Activated CD4-positive, alpha-beta memory T cell treated with anti-CD3 and anti-CD28 coated beads, Interleukin-2, amount 10 ng/mL, durations not matched to agents 7 days and 5 days (primary cell): ENCODE measurements around the gene SRPK2. TPM values are rescaled to one million over a fixed set of nuclear protein-coding genes. Genes with fewer than 3 reads are reported as not detected.
"Not testable (repeated sequence)": the region's sequence is repeated elsewhere in the genome, so short reads cannot be mapped to it uniquely, and the experiment has no call there.

ENCODE experiments used
- CTCF ChIA-PET: fragments of 350-600 bp; sonication (Branson Sonifier 250); formaldehyde crosslinking; loops from one replicate; lab custom pipeline; 2021; ENCODE audit warnings: antibody characterized with exemption, inconsistent platforms; lab: Charles Lee
- POLR2A ChIA-PET: fragments of 350-600 bp; sonication (Branson Sonifier 250); formaldehyde crosslinking; loops from one replicate; lab custom pipeline; 2021; ENCODE audit warnings: antibody characterized with exemption; lab: Charles Lee
- DNase-seq: peaks from one replicate; pipeline ENCODE4 v3.0.0-alpha.2; 2020
- H3K27ac Mint-ChIP-seq: one replicate; pipeline ENCODE4 v1.8.0; 2021; ENCODE audit warnings: mild to moderate bottlenecking, mixed read lengths
- H3K27me3 Mint-ChIP-seq: one replicate; pipeline ENCODE4 v1.8.0; 2021; ENCODE audit warnings: mixed read lengths
- H3K36me3 Mint-ChIP-seq: one replicate; pipeline ENCODE4 v1.8.0; 2021; ENCODE audit warnings: low read depth, mixed read lengths
- H3K4me1 Mint-ChIP-seq: one replicate; pipeline ENCODE4 v1.8.0; 2021; ENCODE audit warnings: mixed read lengths
- H3K4me3 Mint-ChIP-seq: one replicate; pipeline ENCODE4 v1.8.0; 2021; ENCODE audit warnings: mild to moderate bottlenecking, mixed read lengths
- H3K9me3 Mint-ChIP-seq: one replicate; pipeline ENCODE4 v1.8.0; 2021; ENCODE audit warnings: mixed read lengths
- total RNA-seq, 2 experiments: library from RNA; stranded (reverse); gene quantifications; one replicate each; pipeline ENCODE4 v1.2.3, GENCODE V29; 2021

Gene SRPK2
- total RNA-seq, 2 experiments from 2014 or later: 42.9 to 45.0 TPM

DNA sequence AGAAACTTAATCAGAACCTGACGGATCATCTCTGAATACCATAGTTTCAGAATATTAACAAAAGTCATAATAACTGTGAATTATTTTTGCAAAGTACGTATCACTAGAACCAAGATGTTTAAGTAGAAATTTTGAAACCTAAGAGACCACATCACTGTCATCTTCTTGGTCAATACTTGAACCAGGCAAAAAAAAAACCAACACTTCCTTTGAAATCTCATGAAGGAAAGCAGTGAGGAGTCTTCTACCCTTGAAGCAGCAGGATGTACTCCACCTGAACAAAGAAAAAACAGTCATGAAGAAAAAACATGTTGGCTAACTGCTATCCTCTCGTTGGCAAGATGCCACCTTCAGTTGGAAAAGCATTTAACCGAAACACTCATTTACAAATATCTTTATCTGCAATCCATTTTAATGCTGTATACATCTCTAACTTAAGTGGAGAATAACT lies 82.4 kb downstream of the SRPK2 start:
- Mint-ChIP-seq H3K9me3 (no peaks in the 10 kb centered on the region), H3K36me3 (peaks cover 4% of the 10 kb centered on the region), H3K27me3 (no peaks in the 10 kb centered on the region), H3K4me1 (peaks cover 72% of the 10 kb centered on the region), H3K27ac (peak overlapping the region; percentile 75), H3K4me3 (peak overlapping the region; percentile 3)
- no peak for DNase-seq
- CTCF ChIA-PET: no interaction called here
- POLR2A ChIA-PET: interaction anchor here (0.7 to 1.4 kb wide), 4 partner anchors 8 to 82 kb away, joined by 3 to 4 read pairs (median 4); partner anchors contain the start of gene SRPK2

DNA sequence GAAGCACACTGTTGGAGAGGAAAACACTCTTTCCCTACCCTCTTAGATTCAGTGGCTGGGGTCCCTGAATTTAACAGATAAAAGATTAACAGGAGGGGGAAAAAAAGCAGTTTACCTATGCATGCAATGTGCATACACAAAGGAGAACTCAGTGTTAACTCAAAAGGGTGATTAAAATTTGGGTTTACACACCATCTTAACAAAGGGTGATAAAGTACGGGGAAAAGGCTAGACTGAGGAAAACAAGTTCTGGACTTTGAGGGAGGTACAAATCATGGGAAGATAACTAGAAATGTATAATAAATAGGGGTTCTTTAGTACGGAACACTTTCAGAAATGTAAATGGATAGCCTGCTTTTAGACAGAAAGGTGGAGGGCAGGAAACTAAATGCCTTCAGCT lies 83.1 kb downstream of the SRPK2 start:
- H3K36me3 Mint-ChIP-seq: peaks cover 7% of the 10 kb centered on the region
- ChIA-PET CTCF (interaction anchor here (0.9 kb wide), 1 partner anchor 37 kb away, joined by 3 read pairs; no protein-coding TSS in a partner anchor), POLR2A (interaction anchor here (1.0 kb wide), 1 partner anchor 37 kb away, joined by 3 read pairs; no protein-coding TSS in a partner anchor)
- peak overlapping the region; percentile 75 for H3K27ac Mint-ChIP-seq
- H3K4me3 Mint-ChIP-seq: no peak overlapping the region
- H3K4me1 Mint-ChIP-seq: peaks cover 72% of the 10 kb centered on the region
- no peaks in the 10 kb centered on the region for H3K9me3 Mint-ChIP-seq
- DNase-seq: no peak
- no peaks in the 10 kb centered on the region for H3K27me3 Mint-ChIP-seq

GRCh38 chr7:105304040-105304895 lies 84.5 kb downstream of the SRPK2 start:
- CTCF ChIA-PET: interaction anchor here (1.0 to 1.3 kb wide), 2 partner anchors 48 to 421 kb away, joined by 3 read pairs; no protein-coding TSS in a partner anchor
- peaks cover 74% of the 10 kb centered on the region for H3K4me1 Mint-ChIP-seq

GRCh38 chr7:105300587-105300986 lies 88.1 kb downstream of the SRPK2 start:
- H3K4me3 Mint-ChIP-seq, DNase-seq, H3K9me3 Mint-ChIP-seq, CTCF ChIA-PET, H3K27me3 Mint-ChIP-seq: not testable (repeated sequence)
- Mint-ChIP-seq H3K27ac (peak overlapping the region; percentile 81), H3K36me3 (peaks cover 14% of the 10 kb centered on the region), H3K4me1 (peaks cover 76% of the 10 kb centered on the region)
- POLR2A ChIA-PET: interaction anchor here (0.8 to 2.1 kb wide), 2 partner anchors 11 to 51 kb away, joined by 3 to 6 read pairs; no protein-coding TSS in a partner anchor

More at GRCh38 chr7:105304040-105304895, 84.5 kb downstream of the SRPK2 start:
- peak; percentile 40 for DNase-seq
- POLR2A ChIA-PET: interaction anchor here (0.6 to 1.4 kb wide), 4 partner anchors 48 to 292 kb away, joined by 3 to 4 read pairs (median 3); partner anchors contain the start of gene SRPK2
- Mint-ChIP-seq H3K4me3 (no peak overlapping the region), H3K9me3 (no peaks in the 10 kb centered on the region), H3K27me3 (no peaks in the 10 kb centered on the region), H3K27ac (peak overlapping the region; percentile 75), H3K36me3 (peaks cover 11% of the 10 kb centered on the region)

DNA sequence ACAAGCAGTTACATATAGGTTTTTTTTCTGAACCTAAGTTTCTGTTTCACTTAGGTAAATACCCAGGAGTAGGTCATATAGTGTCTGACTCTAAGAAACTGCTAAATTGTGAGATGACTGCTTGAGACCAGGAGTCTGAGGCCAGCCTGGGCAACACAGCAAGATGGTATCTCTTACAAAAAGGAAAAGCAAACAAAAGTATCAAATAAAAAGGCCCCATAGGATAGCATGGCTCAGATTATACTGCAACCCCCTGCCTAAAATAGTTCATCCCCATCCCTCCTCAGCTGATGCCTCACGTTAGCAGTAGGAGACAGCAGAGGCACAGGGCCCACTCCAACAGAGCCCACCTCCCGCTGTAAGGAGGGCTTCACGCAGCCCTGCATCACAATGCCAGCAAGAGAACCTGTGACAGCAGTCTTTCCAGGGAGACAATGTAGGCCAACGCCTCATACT lies 90.3 kb downstream of the SRPK2 start:
- Mint-ChIP-seq H3K27me3 (no peaks in the 10 kb centered on the region), H3K4me3 (peak overlapping the region; percentile 16), H3K4me1 (peaks cover 62% of the 10 kb centered on the region), H3K27ac (peak overlapping the region; percentile 76), H3K9me3 (no peaks in the 10 kb centered on the region), H3K36me3 (peaks cover 16% of the 10 kb centered on the region)
- POLR2A ChIA-PET: interaction anchor here (0.5 to 4.2 kb wide), 11 partner anchors 8 to 459 kb away, joined by 3 to 31 read pairs (median 4); partner anchors contain the start of gene KMT2E
- CTCF ChIA-PET: interaction anchor here (1.0 kb wide), 1 partner anchor 9 kb away, joined by 4 read pairs; no protein-coding TSS in a partner anchor
- DNase-seq: peak; percentile 51

DNA sequence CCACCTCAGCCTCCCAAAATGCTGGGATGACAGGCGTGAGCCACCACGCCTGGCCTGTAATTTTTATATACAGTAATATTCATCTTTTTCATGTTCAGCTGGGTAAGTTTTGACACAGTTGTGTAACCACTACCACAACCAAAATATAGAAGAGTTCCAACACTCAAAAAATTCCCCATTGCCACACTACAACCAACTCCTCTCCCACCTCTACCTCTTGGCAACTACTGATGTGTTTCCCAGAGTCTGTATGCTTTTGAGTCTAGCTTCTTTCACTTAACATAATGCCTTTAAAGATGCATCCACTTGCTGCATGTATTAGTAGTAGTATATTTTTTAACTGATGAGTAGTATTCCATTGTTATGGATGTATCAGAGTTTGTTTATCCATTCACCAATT lies 90.7 kb downstream of the SRPK2 start:
- Mint-ChIP-seq H3K4me1 (peaks cover 62% of the 10 kb centered on the region), H3K27me3 (no peaks in the 10 kb centered on the region), H3K9me3 (no peaks in the 10 kb centered on the region), H3K36me3 (peaks cover 16% of the 10 kb centered on the region), H3K4me3 (peak overlapping the region; percentile 16), H3K27ac (peak overlapping the region; percentile 76)
- CTCF ChIA-PET: interaction anchor here (1.0 to 1.3 kb wide), 2 partner anchors 9 to 30 kb away, joined by 4 to 5 read pairs; no protein-coding TSS in a partner anchor
- POLR2A ChIA-PET: interaction anchor here (0.5 to 4.2 kb wide), 10 partner anchors 11 to 459 kb away, joined by 3 to 31 read pairs (median 4); partner anchors contain the start of gene KMT2E
- no peak for DNase-seq

- no peak for DNase-seq
- Mint-ChIP-seq H3K36me3 (peaks cover 16% of the 10 kb centered on the region), H3K4me3 (no peak overlapping the region), H3K9me3 (no peaks in the 10 kb centered on the region), H3K27ac (peak overlapping the region; percentile 79), H3K27me3 (no peaks in the 10 kb centered on the region), H3K4me1 (peaks cover 62% of the 10 kb centered on the region)
- POLR2A ChIA-PET: interaction anchor here (0.8 to 4.2 kb wide), 9 partner anchors 12 to 357 kb away, joined by 3 to 31 read pairs (median 4); partner anchors contain the start of gene KMT2E
- CTCF ChIA-PET: interaction anchor here (0.6 to 1.4 kb wide), 4 partner anchors 12 to 106 kb away, joined by 3 to 5 read pairs (median 3); no protein-coding TSS in a partner anchor
These were observed 91.4 kb downstream of the SRPK2 start for GRCh38 chr7:105297309-105297708.

- no peak for DNase-seq
- Mint-ChIP-seq H3K4me1 (peaks cover 58% of the 10 kb centered on the region), H3K27me3 (no peaks in the 10 kb centered on the region), H3K4me3 (no peak overlapping the region), H3K27ac (peak overlapping the region; percentile 14), H3K9me3 (no peaks in the 10 kb centered on the region), H3K36me3 (peaks cover 12% of the 10 kb centered on the region)
- ChIA-PET POLR2A (interaction anchor here (1.1 to 4.2 kb wide), 6 partner anchors 12 to 356 kb away, joined by 3 to 31 read pairs (median 6); partner anchors contain the start of gene KMT2E), CTCF (interaction anchor here (1.0 to 1.4 kb wide), 3 partner anchors 11 to 28 kb away, joined by 3 to 5 read pairs (median 3); no protein-coding TSS in a partner anchor)
These were observed 92.2 kb downstream of the SRPK2 start for GRCh38 chr7:105296491-105296890.

- H3K4me1 Mint-ChIP-seq: peaks cover 55% of the 10 kb centered on the region
- POLR2A ChIA-PET: interaction anchor here (1.1 to 4.2 kb wide), 6 partner anchors 13 to 355 kb away, joined by 3 to 31 read pairs (median 6); partner anchors contain the start of gene KMT2E
- no peak for DNase-seq
- no peaks in the 10 kb centered on the region for H3K9me3 Mint-ChIP-seq
- H3K27ac Mint-ChIP-seq: peak overlapping the region; percentile 81
- peaks cover 10% of the 10 kb centered on the region for H3K36me3 Mint-ChIP-seq
- H3K4me3 Mint-ChIP-seq: no peak overlapping the region
- CTCF ChIA-PET: interaction anchor here (1.0 to 1.4 kb wide), 2 partner anchors 12 to 13 kb away, joined by 3 read pairs; no protein-coding TSS in a partner anchor
- no peaks in the 10 kb centered on the region for H3K27me3 Mint-ChIP-seq
These were observed 92.9 kb downstream of the SRPK2 start for GRCh38 chr7:105295596-105296352.

DNA sequence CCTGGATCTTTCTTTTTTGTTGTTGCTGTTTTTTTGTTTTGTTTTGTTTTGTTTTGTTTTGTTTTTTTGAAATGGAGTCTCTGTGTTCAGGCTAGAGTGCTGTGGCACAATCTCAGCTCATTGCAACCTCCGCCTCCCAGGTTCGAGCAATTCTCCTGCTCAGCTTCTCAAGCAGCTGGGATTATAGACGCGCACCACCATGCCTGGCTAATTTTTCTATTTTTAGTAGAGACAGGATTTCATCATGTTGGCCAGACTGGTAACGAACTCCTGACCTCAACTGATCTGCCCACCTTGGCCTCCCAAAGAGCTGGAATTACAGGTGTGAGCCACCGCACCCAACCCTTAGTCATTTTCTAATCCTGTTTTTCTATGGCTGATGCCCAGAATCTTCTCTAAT lies 94.2 kb downstream of the SRPK2 start:
- H3K27me3 Mint-ChIP-seq, H3K9me3 Mint-ChIP-seq, H3K4me3 Mint-ChIP-seq, CTCF ChIA-PET, H3K27ac Mint-ChIP-seq, H3K36me3 Mint-ChIP-seq, DNase-seq: not testable (repeated sequence)
- POLR2A ChIA-PET: interaction anchor here (0.7 kb wide), 1 partner anchor 296 kb away, joined by 3 read pairs; no protein-coding TSS in a partner anchor
- H3K4me1 Mint-ChIP-seq: peaks cover 51% of the 10 kb centered on the region

- H3K36me3 Mint-ChIP-seq: no peaks in the 10 kb centered on the region
- no peaks in the 10 kb centered on the region for H3K9me3 Mint-ChIP-seq
- ChIA-PET CTCF (interaction anchor here (0.6 to 1.7 kb wide), 2 partner anchors 8 to 193 kb away, joined by 3 to 4 read pairs; no protein-coding TSS in a partner anchor), POLR2A (interaction anchor here (1.2 to 1.4 kb wide), 2 partner anchors 10 to 25 kb away, joined by 3 to 6 read pairs; no protein-coding TSS in a partner anchor)
- no peak for DNase-seq
- H3K4me1 Mint-ChIP-seq: peaks cover 20% of the 10 kb centered on the region
- no peaks in the 10 kb centered on the region for H3K27me3 Mint-ChIP-seq
- peak overlapping the region; percentile 23 for H3K27ac Mint-ChIP-seq
- H3K4me3 Mint-ChIP-seq: no peak overlapping the region
These were observed 99.0 kb downstream of the SRPK2 start for GRCh38 chr7:105289704-105290103.
